ENCODE measurements around the gene NUP153.

GRCh38 chr6:17630511-17631073 is 76.1 kb downstream of the NUP153 start:
- TF ChIP-seq CTCF (IDR thresholded peaks at IDR 0.05) (no peak), POLR2A (IDR thresholded peaks at IDR 0.05) (no peak)

Measured in thyroid gland (tissue), 4 donors.